Cerebellar cortex (tissue), 1 donor: ENCODE measurements around the gene MAP3K2.

Source experiments
- DNase-seq: peaks from one replicate; pipeline ENCODE4 v3.0.0-alpha.2; 2015; ENCODE audit warnings: low spot score

MAP3K2 gene

DNA sequence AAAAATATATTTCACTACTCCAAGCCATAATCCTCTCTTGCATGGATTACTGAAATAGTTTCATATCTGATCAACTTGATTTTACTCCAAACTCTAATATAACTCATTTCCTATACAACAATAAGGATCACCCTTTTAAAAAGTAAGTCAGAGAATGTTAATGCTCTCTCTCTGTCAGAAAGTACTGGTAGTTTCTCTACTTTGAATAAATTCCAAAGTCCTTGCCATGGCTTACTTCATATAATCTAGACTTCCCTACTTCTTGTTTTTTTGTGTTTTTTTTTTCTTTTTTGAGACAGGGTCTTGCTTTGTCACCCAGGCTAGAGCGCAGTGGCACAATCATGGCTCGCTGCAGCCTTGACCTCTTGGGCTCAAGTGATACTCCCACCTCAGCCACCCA, 36.2 kb downstream of the MAP3K2 start:
- no peak for DNase-seq

DNA sequence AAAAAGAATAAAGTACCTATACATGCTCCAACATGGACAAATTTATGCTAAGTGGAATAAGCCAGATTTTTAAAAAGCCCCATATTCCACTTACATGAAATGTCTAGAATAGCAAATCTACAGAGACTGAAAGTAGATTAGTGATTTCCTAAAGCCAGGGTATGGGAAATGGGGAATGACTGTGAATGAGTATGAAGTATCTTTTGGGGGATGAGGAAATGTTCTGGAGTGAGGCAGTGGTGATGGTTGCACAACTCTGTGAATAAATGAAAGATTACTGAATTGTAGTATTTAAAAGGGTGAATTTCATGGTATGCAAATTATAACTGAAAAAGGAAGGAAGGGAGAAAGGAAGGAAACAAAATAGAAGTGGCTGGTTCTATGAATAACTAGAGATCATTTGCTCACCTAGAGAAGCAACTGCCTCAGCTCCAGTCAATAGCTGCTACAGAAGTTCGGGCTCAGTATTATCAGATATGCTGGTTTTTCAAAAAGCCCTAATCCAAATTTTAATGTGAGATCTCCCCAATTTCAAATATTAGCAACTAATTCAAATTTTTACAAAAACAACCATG, 39.3 kb downstream of the MAP3K2 start:
- DNase-seq: no peak

DNA sequence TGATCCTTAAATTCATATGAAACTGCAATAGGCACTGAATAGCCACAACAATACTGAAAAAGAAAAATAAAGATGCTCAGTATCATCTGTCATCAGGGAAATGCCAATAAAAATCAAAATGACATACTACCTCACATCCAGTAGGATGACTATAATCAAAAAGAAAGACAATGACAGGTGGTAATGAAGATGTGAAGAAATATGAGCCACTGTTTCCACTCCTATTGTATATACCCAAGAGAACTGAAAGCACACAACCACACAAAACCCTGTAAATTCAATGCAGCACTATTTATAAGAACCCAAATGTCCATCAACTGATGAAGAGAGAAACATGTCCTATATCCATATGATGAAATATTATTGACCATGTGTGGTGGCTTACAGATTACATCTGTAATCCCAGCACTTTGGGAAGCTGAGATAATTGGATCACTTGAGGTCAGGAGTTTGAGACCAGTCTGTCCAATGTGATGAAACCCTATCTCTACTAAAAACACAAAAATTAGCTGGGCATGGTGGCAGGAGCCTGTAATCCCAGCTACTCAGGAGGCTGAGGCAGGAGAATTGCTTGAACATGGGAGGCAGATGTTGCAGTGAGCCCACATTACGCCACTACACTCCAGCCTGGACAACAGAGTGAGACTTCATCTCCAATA, 39.9 kb downstream of the MAP3K2 start:
- DNase-seq: no peak

DNA sequence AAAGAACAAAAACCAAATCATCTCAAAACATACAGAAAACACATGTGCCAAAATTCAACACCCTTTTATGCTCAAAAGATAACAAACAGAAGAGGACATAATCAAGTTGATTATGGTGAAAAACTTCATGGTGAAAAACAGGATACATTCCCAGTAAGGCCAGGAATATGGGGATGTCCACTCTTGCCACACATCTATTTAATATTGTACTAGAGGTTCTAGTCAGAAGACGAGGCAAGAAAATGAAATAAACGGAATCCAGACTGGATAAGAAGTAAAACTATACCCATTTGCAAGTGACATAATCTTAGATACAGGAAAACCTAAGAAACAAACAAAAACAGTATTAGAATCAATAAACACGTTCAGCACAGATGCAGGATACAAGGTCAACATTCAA, 40.8 kb downstream of the MAP3K2 start:
- DNase-seq: no peak

DNA sequence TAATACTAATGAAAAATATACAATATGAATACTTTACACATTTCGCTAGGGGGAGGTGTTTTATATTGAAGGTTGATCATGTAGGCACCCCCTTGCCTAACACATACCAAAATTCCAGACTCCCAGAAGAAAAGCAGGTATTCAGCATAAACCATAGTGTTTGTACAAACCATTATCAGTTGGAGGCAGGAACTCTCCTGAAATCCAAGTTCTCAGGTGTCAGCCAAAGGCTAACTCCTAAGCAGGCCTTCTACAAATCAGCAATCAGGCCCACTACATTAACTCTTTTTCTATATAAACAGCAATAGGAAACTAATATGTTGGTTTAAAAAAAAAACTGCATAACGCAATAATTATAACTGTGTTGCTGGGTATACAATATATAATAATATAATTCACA, 44.5 kb downstream of the MAP3K2 start:
- DNase-seq: no peak

DNA sequence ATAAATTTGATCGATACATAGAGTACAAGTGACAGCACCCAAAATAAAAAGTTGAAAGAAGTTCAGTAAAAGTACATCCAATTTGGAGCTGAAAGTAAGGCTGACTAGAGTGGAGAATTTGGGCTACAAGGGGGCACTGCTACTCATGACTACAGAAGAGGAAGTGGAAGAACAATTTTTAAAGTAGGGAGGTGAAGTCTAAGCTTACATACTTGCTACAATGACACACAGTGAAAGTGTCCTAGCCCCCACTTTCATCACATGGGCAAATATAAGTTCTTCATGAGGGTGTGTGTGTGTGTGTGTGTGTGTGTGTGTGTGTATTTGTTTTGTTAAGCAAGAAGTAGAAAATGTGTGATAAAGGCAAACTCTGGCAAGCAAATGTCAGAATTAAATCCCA, 45.7 kb downstream of the MAP3K2 start:
- no peak for DNase-seq

DNA sequence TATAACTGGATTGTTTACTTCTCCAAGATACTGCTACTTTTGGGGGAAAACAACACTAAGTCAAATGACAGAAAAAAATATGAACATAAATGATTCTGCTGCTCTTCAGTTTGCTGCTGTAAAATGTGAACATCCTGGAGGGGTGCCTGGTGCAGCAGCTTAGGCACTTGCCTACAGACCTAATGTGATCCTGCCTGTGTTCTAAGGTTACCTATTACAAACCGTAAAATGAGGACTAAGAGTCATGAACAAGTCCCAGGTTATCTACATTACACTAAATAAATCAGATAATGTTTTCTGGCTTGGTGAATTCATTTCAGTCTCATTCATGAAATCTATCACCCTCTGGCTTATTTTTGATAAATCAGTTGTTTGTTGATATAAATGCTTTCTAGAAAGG, 55.4 kb downstream of the MAP3K2 start:
- no peak for DNase-seq

DNA sequence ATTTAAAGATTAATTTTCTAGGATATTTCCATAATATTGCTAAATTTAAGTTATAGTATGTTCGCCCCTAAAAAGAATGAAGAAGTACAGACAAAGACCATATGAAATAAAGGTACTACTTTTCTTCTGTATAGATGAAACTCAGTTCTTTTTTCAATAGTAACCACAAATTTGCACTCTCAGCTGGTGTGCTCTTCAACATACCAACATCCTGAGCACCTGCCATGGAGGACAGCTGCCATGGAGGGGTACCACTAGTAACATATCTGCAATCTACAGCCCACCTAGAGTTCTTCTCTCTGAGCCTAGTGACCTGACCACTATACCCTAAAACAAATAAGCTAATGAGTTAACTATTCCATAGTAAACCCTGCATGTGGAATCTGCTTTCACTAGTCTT, 57.0 kb downstream of the MAP3K2 start:
- no peak for DNase-seq

DNA sequence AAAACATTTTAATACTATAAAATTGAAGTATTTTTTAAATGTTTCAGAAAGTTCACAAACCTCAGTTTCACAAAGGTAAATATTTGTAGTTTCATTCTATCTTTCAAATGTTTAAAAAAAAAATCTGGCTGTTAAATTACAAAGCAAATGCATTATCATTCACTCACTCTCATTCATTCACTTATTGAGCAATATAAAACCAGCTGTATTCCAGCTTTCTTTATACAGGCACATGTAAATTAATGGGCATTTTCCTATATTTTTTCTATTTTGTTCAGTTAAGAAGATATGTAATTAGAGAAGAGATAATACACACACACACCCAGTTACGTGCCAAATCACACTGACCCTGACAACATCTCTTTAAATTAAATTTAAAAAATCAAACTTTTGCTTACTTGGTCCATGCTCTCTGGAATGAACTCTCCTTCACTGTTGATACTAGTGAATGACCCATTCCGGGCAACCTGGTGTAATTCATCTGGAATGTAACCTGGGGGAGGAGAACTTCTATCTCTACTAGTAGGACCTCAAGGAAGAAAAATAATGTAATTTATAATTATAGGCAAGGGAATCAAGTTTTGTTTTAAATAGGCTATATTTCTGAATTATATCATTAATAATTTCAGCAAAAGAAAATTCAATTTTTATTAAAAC, 61.4 kb downstream of the MAP3K2 start:
- DNase-seq: no peak

DNA sequence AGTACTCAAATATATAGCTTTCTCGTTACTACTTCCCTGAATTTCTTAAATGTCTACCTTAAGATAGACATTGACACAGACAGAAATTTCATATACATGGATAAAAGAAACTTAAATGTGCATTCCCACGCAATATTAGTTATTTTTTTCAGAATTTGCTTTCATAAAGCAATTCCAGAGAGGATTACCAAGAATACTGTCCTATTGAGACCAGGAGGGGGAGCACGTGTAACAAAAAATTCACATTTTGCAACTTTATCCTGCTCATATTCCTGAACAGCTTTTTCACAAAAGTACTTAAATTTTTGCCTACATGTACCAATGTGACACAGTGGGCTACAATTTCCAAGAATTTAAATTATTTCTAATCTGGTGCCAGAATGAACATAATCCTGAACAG, 63.1 kb downstream of the MAP3K2 start:
- peak; percentile 44 for DNase-seq

DNA sequence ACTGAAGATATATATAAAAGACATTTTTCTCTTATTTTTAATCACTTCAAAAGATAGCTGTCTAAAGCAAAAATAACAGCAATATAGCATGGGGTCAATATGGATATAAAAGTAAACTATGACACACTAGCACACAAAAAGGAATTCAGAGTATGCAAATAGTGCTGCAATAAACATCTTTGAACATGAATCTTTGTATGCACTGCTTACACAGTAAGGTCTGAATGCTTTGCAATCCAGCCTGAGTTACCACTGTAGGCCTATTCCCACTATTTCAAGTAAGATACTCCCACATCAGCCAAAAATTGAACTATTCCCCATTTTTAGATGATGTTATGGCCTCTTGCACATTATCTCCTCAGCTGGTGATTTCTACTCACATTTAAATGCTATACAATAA, 66.5 kb downstream of the MAP3K2 start:
- no peak for DNase-seq

DNA sequence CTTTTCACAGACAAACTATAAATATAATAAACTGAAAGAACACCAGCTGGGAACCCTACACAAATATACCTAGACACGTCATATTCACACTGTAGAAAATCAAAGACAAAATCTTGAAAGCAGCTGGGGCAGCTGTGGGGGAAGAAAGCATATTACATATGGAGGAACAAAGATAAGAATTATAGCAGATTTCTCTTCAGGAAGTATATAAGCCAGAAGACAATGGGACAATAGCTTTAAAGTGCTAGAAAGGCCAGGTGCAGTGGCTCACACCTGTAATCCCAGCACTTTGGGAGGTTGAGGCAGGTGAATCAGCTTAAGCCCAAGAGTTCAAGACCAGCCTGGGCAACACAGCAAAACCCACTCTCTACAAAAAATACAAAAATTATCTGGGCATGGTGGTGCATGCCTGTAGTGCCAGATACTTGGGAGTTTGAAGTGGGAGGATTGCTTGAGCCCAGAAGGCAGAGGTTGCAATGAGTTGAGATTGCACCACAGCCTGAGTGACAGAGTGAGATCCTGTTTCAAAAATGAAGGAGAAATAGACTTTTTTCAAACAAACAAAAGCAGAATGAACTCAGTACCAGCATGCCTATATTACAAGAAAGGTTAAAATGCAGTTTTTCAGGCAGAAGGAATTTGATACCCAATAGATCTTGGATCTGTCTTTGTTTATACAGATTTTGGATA, 67.0 kb downstream of the MAP3K2 start:
- DNase-seq: no peak

DNA sequence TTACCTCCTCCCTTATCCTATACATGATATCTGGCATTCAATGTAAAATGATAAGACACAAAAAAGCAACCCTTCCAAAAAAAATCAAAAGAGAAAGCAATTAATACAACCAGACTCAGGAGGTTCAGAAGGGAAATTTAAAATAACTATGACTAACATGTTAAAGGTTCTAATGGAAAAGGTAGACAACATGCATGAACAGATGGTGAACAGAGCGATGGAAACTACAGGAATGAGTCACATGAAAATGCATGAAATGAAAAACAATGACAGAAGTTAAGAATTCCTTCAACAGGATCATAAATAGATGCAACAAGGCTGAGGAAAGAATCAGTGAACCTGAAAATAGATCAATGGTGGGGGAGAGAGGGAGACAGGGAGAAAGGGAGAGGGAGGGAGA, 67.7 kb downstream of the MAP3K2 start:
- DNase-seq: no peak

DNA sequence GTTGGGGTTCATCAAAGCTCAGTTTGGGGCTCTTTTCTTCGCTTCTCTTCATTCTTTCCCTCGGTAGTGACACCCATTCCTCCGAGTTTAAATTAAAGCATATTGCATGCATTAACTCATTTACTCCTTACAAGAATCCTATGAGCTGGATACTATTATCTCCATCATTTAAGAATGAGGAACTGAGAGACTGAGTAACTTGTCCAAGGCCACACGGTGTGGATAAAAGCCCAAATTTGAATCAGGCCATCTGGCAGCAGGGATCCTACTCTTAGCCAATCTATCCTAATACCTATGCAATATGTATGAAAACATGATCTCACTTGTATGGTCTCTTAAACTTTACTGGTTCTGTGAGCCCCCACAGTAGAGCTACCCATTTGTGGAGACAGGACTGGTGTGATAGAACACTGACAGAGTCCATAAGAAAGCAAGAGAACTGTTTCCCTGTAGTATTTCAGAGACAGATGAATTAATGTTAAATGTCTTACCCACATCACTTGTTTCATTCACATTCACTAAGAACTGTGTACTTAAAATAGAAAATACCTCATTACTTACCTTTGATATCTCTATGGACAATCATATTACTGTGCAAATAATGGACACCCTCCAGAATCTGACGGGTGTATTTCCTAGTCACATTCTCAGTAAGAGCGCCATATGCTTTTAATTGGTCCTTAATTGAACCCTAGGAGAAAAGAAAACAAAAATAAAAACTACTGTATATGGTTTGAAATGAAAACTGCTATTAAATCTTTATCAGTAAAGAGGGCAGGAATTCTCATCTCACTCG, 73.4 kb downstream of the MAP3K2 start:
- DNase-seq: peak; percentile 35

DNA sequence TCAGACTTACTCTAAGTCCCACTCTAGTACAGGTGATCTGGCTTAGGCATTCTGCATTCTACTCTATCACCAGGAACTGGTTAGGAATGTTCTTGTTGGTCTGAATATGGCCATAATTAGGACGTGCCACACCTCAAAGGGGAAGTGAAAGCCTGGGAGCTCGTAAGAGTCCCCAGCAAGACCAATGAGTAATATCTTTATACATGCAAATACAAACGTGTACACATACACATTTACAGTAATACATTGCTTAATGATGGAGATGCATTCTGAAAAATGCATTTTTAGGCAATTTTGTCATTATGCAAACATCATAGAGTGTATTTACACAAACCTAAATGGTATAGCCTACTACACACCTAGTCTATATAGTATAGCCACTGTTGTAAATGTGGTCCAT, 74.4 kb downstream of the MAP3K2 start:
- no peak for DNase-seq

DNA sequence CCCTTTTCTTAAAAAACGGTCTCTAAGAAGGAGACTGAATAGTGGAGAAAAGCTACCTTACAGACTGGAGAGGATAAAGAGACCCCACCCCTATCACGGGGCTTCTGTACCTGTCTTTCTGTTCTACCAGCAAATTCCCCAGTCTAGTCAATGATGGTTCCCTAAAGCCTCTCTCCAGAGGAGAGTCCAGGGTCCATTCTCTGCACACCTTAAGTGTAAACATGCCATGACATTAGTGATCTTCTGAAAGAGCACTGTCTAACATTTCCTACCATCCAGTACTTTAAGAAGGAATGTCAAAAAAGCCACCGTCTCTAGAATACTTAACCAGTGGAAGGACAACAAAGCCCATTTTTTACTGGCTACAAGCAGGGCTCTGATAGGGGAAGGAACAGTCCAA, 76.8 kb downstream of the MAP3K2 start:
- no peak for DNase-seq

DNA sequence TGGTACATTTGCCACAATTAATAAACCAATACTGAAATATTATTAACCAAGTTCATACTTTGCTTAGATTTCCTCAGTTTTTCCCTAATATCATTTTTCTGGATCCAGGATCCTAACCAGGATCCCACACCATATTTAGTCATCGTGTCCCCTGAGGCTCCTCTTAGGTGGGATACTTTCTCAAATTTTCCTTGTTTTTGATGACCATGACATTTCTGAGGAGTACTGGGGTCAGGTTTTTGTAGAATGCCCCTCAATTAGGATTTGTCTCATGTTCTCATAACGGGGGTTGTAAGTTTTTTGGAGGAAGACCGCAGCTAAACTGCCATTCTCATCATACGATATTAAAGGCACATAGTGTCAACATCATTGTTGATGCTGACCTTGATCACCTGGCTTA, 78.3 kb downstream of the MAP3K2 start:
- DNase-seq: no peak

DNA sequence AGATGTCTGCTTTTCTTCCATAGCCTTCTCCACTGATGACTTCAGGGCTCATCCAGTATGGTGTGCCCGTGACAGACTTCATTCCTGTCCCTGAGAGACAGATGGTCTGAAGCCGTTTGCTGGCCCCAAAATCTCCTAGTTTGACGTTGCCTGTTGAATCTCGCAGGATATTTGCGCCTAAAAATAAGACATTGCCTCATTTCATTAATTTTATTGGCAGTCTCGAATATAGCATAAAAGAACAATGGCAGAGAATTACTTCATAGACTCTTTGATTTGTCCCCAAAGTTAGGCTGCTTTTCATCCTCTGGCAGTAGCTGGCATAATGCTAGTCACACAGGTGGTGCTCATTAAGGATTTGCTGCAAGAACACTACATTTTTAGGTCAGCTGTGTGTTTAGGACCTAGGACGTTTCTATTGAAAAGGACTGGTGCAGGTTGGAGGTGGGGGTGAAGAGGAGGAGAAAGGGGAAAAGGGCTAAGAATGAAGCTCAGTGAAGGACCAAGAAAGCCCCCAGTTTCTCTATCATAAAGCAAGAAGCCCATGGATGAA, 79.1 kb downstream of the MAP3K2 start:
- DNase-seq: peak; percentile 68

DNA sequence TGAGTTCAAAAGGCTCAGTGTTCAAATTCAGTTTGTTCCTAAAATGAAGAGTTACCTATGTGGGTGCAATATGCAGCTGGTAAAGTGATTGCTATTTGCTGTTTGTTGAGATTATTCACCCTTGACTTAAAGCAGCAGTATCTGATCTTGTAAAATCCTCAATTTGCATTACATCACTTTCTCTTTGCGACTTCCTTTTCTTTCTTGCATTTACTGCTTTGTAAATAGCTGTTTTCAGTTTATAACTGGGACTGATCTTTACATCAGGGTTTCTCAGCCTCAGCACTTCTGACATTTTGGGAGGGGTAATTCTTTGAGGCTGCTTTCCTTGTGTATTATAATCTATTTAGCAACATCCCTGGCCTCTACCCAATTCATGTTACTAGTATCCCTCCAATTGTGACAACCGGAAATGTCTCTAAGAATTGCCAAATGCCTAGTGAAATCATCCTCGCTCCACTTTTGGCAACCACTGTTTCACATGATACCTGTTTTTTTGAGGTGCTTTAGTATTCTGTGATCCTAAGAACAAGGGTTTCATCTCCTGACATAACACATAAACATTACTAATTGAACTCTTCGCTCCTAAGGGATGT, 81.7 kb downstream of the MAP3K2 start:
- no peak for DNase-seq

DNA sequence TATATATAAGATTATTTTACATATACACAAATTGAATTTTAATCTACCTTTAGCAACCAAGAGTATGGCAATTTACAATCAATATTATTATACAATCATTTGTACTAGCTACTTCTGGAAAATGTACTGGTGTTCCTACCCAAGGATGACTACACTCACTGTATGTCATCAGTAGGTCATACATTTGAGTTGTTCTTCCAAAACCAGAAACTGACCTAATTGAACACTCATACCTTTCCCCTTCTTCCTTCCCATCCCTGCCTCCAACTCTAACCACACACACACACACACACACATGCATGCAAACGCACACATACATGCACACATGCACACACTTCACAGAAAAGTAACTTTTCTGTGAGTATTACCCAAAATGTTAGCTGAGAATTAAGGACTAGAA, 85.6 kb downstream of the MAP3K2 start:
- DNase-seq: no peak

DNA sequence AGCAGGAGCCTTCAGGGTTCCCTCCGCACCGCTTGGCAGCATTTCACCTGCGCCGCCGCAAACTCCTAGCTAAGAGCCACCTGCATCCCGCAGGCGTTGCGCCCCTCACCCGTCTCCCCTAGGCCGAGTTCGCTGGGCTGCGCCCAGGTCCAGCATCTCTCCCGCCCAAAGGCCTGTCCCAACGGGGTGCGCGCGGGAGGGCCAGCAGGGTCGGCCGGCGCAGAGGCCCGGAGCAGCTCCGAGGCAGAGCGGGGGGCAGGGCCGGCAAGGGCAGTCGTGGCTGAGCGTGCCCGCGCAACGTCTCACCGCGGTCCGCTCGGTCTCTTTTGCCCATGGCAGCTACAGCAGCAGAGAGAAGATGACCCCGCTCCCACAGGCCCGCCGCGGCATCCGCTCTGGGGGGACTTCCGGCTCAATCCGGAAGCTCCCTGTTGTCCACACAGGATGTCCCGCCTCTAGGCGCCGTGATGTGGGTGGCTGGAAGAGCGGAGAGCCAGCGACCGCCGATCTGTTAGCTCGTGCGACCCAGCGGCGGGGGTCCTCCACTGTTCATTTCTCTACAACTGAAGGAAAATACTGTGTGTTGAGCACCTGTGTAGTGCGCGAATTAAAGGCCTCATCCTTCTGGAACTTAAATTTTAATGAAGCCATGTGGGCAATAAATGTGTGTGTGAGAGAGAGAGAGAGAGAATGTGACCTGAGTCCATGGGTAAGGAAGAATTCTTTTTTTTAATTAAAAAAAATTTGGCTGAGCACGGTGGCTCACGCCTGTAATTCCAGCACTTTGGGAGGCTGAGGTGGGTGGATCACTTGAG, 93.8 kb downstream of the MAP3K2 start, which contains the start of gene ERCC3:
ERCC3 (minus strand) TSS at position 397 of the 815 bp plus-strand sequence; CDS start at position 334, 63 bp downstream.
- DNase-seq: peak; percentile 89
